ENCODE measurements around the gene CUL3. TPM values are rescaled to one million over a fixed set of nuclear protein-coding genes. Genes with fewer than 3 reads are reported as not detected.

The CUL3 gene
- total and polyA plus RNA-seq, 2 experiments from 2014 or later = 66.4 to 79.0 TPM

DNA sequence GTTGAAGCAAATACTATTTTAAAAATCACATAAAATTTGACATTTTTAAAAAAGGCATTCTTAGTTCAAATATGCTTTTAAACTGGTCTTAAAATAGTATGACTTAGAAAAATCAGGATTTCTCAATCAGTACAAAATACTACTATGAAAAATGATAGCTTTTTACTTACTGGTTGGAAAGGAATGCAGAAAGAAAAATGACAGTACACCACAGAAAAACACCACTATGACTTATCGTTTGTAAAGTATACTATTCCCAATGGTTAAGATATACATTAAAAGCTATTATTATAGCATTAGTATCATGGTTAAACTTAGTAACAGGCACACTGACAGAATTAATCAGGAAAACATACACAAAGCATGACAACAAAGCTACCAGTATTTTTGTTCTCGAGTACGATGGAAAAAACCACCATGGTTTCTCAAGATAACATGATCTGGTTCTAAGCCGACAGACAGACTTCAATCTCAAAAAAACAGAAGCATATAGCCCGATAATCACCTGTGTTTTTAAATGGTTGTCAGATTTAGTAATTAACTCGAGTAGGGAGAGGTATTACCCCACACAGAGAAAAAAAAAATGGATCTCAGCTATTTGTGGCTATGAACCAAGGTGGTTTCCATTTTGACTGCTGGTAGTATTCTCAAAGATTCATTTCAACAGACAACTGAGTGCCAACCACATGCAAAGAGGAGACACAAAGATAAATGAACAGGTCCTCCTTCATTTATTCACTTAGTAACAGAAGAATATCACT is 39.1 kb downstream of the CUL3 start:
- Histone ChIP-seq H2AFZ (no peak overlapping the region), H3K27ac (no peak overlapping the region), H3K4me2 (no peak overlapping the region), H3K9me2 (replicated peaks; ENCODE audit: insufficient read depth) (no peaks in the 10 kb centered on the region), H4K20me1 (ENCODE audit: insufficient read depth, poor library complexity, severe bottlenecking) (peaks cover 61% of the 10 kb centered on the region), H3K4me3 (no peak overlapping the region), H3K79me2 (peaks cover 99% of the 10 kb centered on the region), H3K27me3 (no peaks in the 10 kb centered on the region), H3K36me3 (replicated peaks; ENCODE audit: insufficient read depth, low read depth) (no peaks in the 10 kb centered on the region), H3K9me3 (ENCODE audit: low read depth) (no peaks in the 10 kb centered on the region), H3K4me1 (ENCODE audit: insufficient read depth) (no peaks in the 10 kb centered on the region)
- DNase-seq (ENCODE audit: low spot score) = no peak
- TF ChIP-seq EZH2phosphoT487 (IDR thresholded peaks at IDR 0.05; ENCODE audit: low read depth, severe bottlenecking, unreplicated experiment) (no peak), EZH2 (IDR thresholded peaks at IDR 0.05; ENCODE audit: borderline replicate concordance) (no peak)
- TF ChIP-seq, protein P1, sequence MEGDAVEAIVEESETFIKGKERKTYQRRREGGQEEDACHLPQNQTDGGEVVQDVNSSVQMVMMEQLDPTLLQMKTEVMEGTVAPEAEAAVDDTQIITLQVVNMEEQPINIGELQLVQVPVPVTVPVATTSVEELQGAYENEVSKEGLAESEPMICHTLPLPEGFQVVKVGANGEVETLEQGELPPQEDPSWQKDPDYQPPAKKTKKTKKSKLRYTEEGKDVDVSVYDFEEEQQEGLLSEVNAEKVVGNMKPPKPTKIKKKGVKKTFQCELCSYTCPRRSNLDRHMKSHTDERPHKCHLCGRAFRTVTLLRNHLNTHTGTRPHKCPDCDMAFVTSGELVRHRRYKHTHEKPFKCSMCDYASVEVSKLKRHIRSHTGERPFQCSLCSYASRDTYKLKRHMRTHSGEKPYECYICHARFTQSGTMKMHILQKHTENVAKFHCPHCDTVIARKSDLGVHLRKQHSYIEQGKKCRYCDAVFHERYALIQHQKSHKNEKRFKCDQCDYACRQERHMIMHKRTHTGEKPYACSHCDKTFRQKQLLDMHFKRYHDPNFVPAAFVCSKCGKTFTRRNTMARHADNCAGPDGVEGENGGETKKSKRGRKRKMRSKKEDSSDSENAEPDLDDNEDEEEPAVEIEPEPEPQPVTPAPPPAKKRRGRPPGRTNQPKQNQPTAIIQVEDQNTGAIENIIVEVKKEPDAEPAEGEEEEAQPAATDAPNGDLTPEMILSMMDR (IDR thresholded peaks at IDR 0.05; ENCODE audit: poor library complexity) = no peak
- 91% methylated on average over 6 of the region's 6 CpGs for WGBS (ENCODE audit: low lambda C conversion rate, missing lambda C conversion rate)

DNA sequence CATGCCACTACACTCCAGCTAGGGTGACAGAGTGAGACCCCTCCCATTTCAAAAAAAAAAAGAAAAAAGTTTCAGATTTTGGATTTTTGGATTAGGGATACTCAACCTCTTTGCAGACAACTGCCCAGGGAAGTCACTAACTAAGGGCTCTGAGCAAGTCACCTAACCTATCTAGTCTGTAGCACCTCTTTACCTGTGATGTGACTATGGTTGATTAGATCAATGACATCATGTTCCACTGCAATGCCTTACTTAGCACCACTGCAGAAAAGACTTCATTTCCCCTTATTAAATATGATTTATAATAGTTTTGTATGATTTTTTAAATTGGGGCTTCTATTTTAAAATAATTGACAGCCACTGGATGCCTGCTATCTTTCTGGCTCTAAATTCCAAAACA is 41.2 kb downstream of the CUL3 start:
- H3K27me3 ChIP-seq = no peaks in the 10 kb centered on the region
- H3K4me1 ChIP-seq (ENCODE audit: insufficient read depth) = no peaks in the 10 kb centered on the region
- no peaks in the 10 kb centered on the region for H3K9me2 ChIP-seq (replicated peaks; ENCODE audit: insufficient read depth)
- no peak overlapping the region for H3K27ac ChIP-seq
- H2AFZ ChIP-seq = no peak overlapping the region
- H3K36me3 ChIP-seq (replicated peaks; ENCODE audit: insufficient read depth, low read depth) = no peaks in the 10 kb centered on the region
- TF ChIP-seq EZH2 (IDR thresholded peaks at IDR 0.05; ENCODE audit: borderline replicate concordance) (no peak), EZH2phosphoT487 (IDR thresholded peaks at IDR 0.05; ENCODE audit: low read depth, severe bottlenecking, unreplicated experiment) (no peak)
- TF ChIP-seq, protein P1 (IDR thresholded peaks at IDR 0.05; ENCODE audit: poor library complexity) = no peak
- H4K20me1 ChIP-seq (ENCODE audit: insufficient read depth, poor library complexity, severe bottlenecking) = peaks cover 58% of the 10 kb centered on the region
- no peaks in the 10 kb centered on the region for H3K9me3 ChIP-seq (ENCODE audit: low read depth)
- no peak overlapping the region for H3K4me3 ChIP-seq
- H3K79me2 ChIP-seq = peaks cover 99% of the 10 kb centered on the region
- DNase-seq (ENCODE audit: low spot score) = no peak
- H3K4me2 ChIP-seq = no peak overlapping the region

DNA sequence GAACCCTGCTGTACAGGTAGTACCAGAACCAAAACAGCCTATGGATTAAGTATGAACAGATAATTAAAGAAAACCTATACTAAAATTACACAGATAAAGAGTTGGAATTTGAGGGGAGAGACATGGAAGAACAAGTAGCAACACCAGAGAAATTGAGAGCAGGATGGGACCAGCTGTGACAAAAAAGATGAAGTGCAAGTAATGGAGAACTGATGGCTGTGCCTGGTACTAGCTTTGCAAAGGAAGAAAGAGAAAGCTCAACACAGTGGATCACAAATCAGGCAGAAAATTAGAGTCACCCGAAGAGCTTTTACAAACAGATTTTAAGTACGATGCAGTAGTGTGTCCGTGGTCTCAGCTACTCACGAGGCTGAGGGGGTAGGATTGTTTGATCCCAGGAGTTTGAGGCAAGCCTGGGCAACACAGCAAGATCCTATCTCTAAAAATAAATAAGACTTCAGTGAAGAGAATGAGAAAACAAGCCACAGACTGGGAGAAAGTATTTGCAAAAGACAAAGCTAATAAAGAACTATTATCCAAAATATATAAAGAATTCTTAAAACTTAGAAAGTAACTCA is 46.5 kb downstream of the CUL3 start:
- WGBS (ENCODE audit: low lambda C conversion rate, missing lambda C conversion rate) = 86% methylated on average over 4 of the region's 4 CpGs
- DNase-seq (ENCODE audit: low spot score) = no peak
- H3K9me2 ChIP-seq (replicated peaks; ENCODE audit: insufficient read depth) = no peaks in the 10 kb centered on the region
- H3K4me1 ChIP-seq (ENCODE audit: insufficient read depth) = no peaks in the 10 kb centered on the region
- no peaks in the 10 kb centered on the region for H3K27me3 ChIP-seq
- H3K4me3 ChIP-seq = no peak overlapping the region
- no peak overlapping the region for H3K4me2 ChIP-seq
- no peaks in the 10 kb centered on the region for H3K9me3 ChIP-seq (ENCODE audit: low read depth)
- H3K79me2 ChIP-seq = peaks cover 100% of the 10 kb centered on the region
- no peak overlapping the region for H2AFZ ChIP-seq
- H3K36me3 ChIP-seq (replicated peaks; ENCODE audit: insufficient read depth, low read depth) = no peaks in the 10 kb centered on the region
- H3K27ac ChIP-seq = no peak overlapping the region
- peaks cover 62% of the 10 kb centered on the region for H4K20me1 ChIP-seq (ENCODE audit: insufficient read depth, poor library complexity, severe bottlenecking)
- TF ChIP-seq EZH2 (IDR thresholded peaks at IDR 0.05; ENCODE audit: borderline replicate concordance) (no peak), EZH2phosphoT487 (IDR thresholded peaks at IDR 0.05; ENCODE audit: low read depth, severe bottlenecking, unreplicated experiment) (no peak)
- TF ChIP-seq, protein P1 (IDR thresholded peaks at IDR 0.05; ENCODE audit: poor library complexity) = no peak

All from hepatocyte (in vitro differentiated cells).